K562 (cell line): ENCODE data around the gene ZC3H8. TPM values are rescaled to one million over a fixed set of nuclear protein-coding genes. Genes with fewer than 3 reads are reported as not detected.

Source experiments
- ATAC-seq: fragments of 200-7000 bp; cut with Tn5 transposase; 3 replicates; pipeline ENCODE4 v1.9.1; 2020; ENCODE audit warnings: moderate library complexity
- BruUV-seq: library from RNA; stranded (reverse); fragments of 400-500 nt; replicated peaks from 2 replicates; lab custom pipeline; 2021; lab: Mats Ljungman, UMichigan
- CTCF ChIA-PET: fragments of 300-600 bp; formaldehyde crosslinking; extraction: SDS; loops from one replicate; lab custom pipeline; 2021; ENCODE audit warnings: low intra/inter-chr PET ratio; lab: Yijun Ruan, JAX
- POLR2A ChIA-PET: fragments of 300-600, 350-650 bp; sonication (Branson Sonifier 250); formaldehyde crosslinking; extraction: SDS; loops from one replicate; lab custom pipeline; 2021; ENCODE audit warnings: antibody characterized with exemption, inconsistent platforms; lab: Yijun Ruan, JAX
- DNase-seq, 4 experiments: peaks; one replicate each; pipeline versions ENCODE4 v3.0.0 to v3.0.0-alpha.2; 2011 to 2018; ENCODE audit warnings: low spot score in 3 of 4, mixed read lengths in 3 of 4; ENCODE audit errors: extremely low read depth in 1 of 4
- FAIRE-seq: peaks from 2 replicates; lab custom pipeline; 2011; peaks lifted over from hg19 to GRCh38; lab: Jason Lieb, UNC
- H2AFZ ChIP-seq: 2 replicates; pipeline ENCODE4 v1.6.0; 2011; ENCODE audit warnings: low read depth, low read length, control low read depth, inconsistent platforms
- H3K27ac ChIP-seq: fragments of 200-600 bp; 3 replicates; pipeline ENCODE4 v1.8.0; 2011; ENCODE audit warnings: low read depth, mild to moderate bottlenecking, control low read depth, inconsistent platforms, low read length, moderate library complexity, mixed read lengths; ENCODE audit errors: extremely low read depth
- H3K27me3 ChIP-seq, 2 experiments: fragments of 300-600 bp in 1 of 2; 2 replicates in 1 of 2; 3 replicates in 1 of 2; pipeline versions ENCODE4 v1.6.0 to v1.8.0; 2011; ENCODE audit warnings: inconsistent platforms in 2 of 2, low read length in 2 of 2, mild to moderate bottlenecking in 1 of 2, mixed read lengths in 1 of 2, moderate library complexity in 1 of 2; ENCODE audit not compliant: control insufficient read depth in 2 of 2, insufficient read depth in 2 of 2
- H3K36me3 ChIP-seq: fragments of 300-600 bp; 3 replicates; pipeline ENCODE4 v1.8.0; 2011; ENCODE audit warnings: mild to moderate bottlenecking, low read length, inconsistent platforms; ENCODE audit not compliant: control insufficient read depth, insufficient read depth
- H3K4me1 ChIP-seq, 2 experiments: fragments of 200-600 bp in 1 of 2; replicated peaks in 1 of 2; 2 replicates in 1 of 2; 3 replicates in 1 of 2; pipeline versions ENCODE4 v1.5.1 to v1.8.0; 2011; ENCODE audit warnings: inconsistent platforms in 2 of 2, low read length in 2 of 2, mild to moderate bottlenecking in 1 of 2, mixed read lengths in 1 of 2, moderate library complexity in 1 of 2; ENCODE audit not compliant: control insufficient read depth in 2 of 2, insufficient read depth in 2 of 2
- H3K4me2 ChIP-seq: 2 replicates; pipeline ENCODE4 v1.6.1; 2011; ENCODE audit warnings: low read length, control low read depth, inconsistent platforms, mixed read lengths; ENCODE audit not compliant: insufficient read depth
- H3K4me3 ChIP-seq: fragments of 200-600 bp; sonication (generic), shearing (Covaris generic); 2 replicates; pipeline ENCODE4 v1.5.1; 2016; ENCODE audit warnings: control low read depth, inconsistent platforms
- H3K79me2 ChIP-seq: fragments of 200-600 bp; 3 replicates; pipeline ENCODE4 v1.8.0; 2011; ENCODE audit warnings: low read length, inconsistent platforms; ENCODE audit not compliant: control insufficient read depth, insufficient read depth
- H3K9ac ChIP-seq, 2 experiments: 2 replicates each; pipeline versions ENCODE4 v1.6.0 to v1.6.1; 2011; ENCODE audit warnings: low read depth in 2 of 2, low read length in 2 of 2, control low read depth in 1 of 2, inconsistent platforms in 1 of 2, mild to moderate bottlenecking in 1 of 2, mixed read lengths in 1 of 2; ENCODE audit not compliant: insufficient read depth in 1 of 2
- H3K9me1 ChIP-seq: one replicate; pipeline ENCODE4 v1.6.0; 2011; ENCODE audit warnings: inconsistent platforms, mild to moderate bottlenecking, low read length, moderate library complexity; ENCODE audit not compliant: control insufficient read depth, insufficient read depth
- H3K9me3 ChIP-seq: replicated peaks from 2 replicates; pipeline ENCODE4 v1.5.1; 2011; ENCODE audit warnings: low read depth, low read length, inconsistent platforms; ENCODE audit not compliant: control insufficient read depth, insufficient read depth
- H4K20me1 ChIP-seq: replicated peaks from 2 replicates; pipeline ENCODE4 v1.6.1; 2011; ENCODE audit warnings: low read length, inconsistent platforms, mixed read lengths; ENCODE audit not compliant: control insufficient read depth, insufficient read depth
- CC2D1A ChIP-seq: fragments of 450-650 bp; IDR thresholded peaks from 2 replicates; pipeline ENCODE4 v1.6.1; 2017; ENCODE audit warnings: mild to moderate bottlenecking
- CTCF ChIP-seq, 3 experiments: IDR thresholded peaks in 2 of 3; conservative IDR thresholded peaks in 1 of 3; 2 replicates each; pipeline ENCODE4 v1.5.1; 2011 to 2012; ENCODE audit warnings: low read length in 3 of 3, mild to moderate bottlenecking in 3 of 3, control low read depth in 2 of 3, improper control_type of control experiment in 1 of 3, inconsistent platforms in 1 of 3, low read depth in 1 of 3, mixed read lengths in 1 of 3, moderate library complexity in 1 of 3; ENCODE audit not compliant: insufficient read depth in 2 of 3
- MCM2 ChIP-seq: fragments of 450-650 bp; IDR thresholded peaks from 2 replicates; pipeline ENCODE4 v1.6.1; 2017; ENCODE audit warnings: low read depth, mild to moderate bottlenecking
- NCOA4 ChIP-seq: fragments of 450-650 bp; IDR thresholded peaks from 2 replicates; pipeline ENCODE4 v1.6.1; 2018; ENCODE audit warnings: mild to moderate bottlenecking; ENCODE audit not compliant: partially characterized antibody
- NR3C1 ChIP-seq: sonication (generic); formaldehyde crosslinking; IDR thresholded peaks from 2 replicates; pipeline ENCODE4 v1.8.1; 2022; ENCODE audit warnings: missing genetic modification reagents
- RAD21 ChIP-seq, 2 experiments: fragments of 250-450 bp in 1 of 2; fragments of 450-650 bp in 1 of 2; sonication (Bioruptor Pico) in 1 of 2; formaldehyde crosslinking in 1 of 2; IDR thresholded peaks in 1 of 2; conservative IDR thresholded peaks in 1 of 2; 2 replicates each; pipeline versions ENCODE4 v1.4.0 to v1.8.0; 2020 to 2022; ENCODE audit warnings: mild to moderate bottlenecking in 2 of 2, moderate library complexity in 1 of 2
- RBM17 ChIP-seq: fragments of 200-400 bp; formaldehyde crosslinking; IDR thresholded peaks from 2 replicates; pipeline ENCODE4 v1.6.1; 2017; ENCODE audit warnings: low read depth, mild to moderate bottlenecking, low read length, borderline replicate concordance
- REST ChIP-seq, 2 experiments: fragments of 450-650 bp; formaldehyde crosslinking in 1 of 2; IDR thresholded peaks; 2 replicates each; pipeline versions ENCODE4 v1.4.0 to v1.6.1; 2014 to 2020; ENCODE audit warnings: mild to moderate bottlenecking in 2 of 2, borderline replicate concordance in 1 of 2, low read depth in 1 of 2
- ZNF253 ChIP-seq: fragments of 250-450 bp; sonication (Bioruptor Pico); conservative IDR thresholded peaks from 2 replicates; pipeline ENCODE4 v1.6.1; 2021; ENCODE audit warnings: mild to moderate bottlenecking
- WGBS: fragments of 100-300 bp; shearing (Covaris generic); methylation state at CpG from one replicate; pipeline ENCODE4 v1.1.6; 2016; ENCODE audit warnings: low coverage, mixed read lengths; ENCODE audit not compliant: insufficient coverage; ENCODE audit errors: missing lambda C conversion rate; 5-methylcytosine and 5-hydroxymethylcytosine counted together
- in situ Hi-C: fragments of 300-500 bp; cut with MboI; formaldehyde crosslinking; loops from 4 replicates; pipeline ENCODE4 v1.15.0; 2018; ENCODE audit warnings: inconsistent platforms, mixed read lengths
- intact Hi-C: fragments of 100-400 bp; cut with micrococcal nuclease; formaldehyde crosslinking; loops from 2 replicates; pipeline ENCODE4 v1.14.2; 2022
- polyA plus RNA-seq, 8 experiments: library from polyadenylated mRNA; depleted of rRNA in 4 of 8; stranded (reverse) in 5 of 8; unstranded in 3 of 8; fragments of >200 nt; fragmentation: Nextera tagmentation in 2 of 8; fragmentation: Illumina TruSeq in 1 of 8; extraction: Ambion mirVana in 2 of 8; extraction: Trizol in 1 of 8; gene quantifications; 2 replicates each; pipeline versions ENCODE4 v1.2.1 to v1.2.3, GENCODE V29; 2011 to 2014; ENCODE audit warnings: inconsistent platforms in 1 of 8, missing spikeins in 1 of 8
- total RNA-seq, 7 experiments: library from RNA; depleted of rRNA in 6 of 7; stranded (reverse); fragments of >200 nt in 6 of 7; fragmentation: Illumina TruSeq in 2 of 7; extraction: Trizol in 2 of 7; gene quantifications; 2 replicates each; pipeline versions ENCODE4 v1.2.1 to v1.2.3, GENCODE V29; 2011 to 2021; ENCODE audit warnings: low replicate concordance in 1 of 7
- TF ChIP-seq, protein P1 (sequence below): fragments of 250-450 bp; sonication (Bioruptor Pico); IDR thresholded peaks from 2 replicates; pipeline ENCODE4 v1.5.1; 2021; ENCODE audit warnings: mild to moderate bottlenecking

ZC3H8 gene
- total and polyA plus RNA-seq, 9 of the 15 experiments (the other 6 are each of a cell fraction or from before 2014, with no cell fraction given) = 11.6 to 41.5 (median 27.5) TPM

DNA sequence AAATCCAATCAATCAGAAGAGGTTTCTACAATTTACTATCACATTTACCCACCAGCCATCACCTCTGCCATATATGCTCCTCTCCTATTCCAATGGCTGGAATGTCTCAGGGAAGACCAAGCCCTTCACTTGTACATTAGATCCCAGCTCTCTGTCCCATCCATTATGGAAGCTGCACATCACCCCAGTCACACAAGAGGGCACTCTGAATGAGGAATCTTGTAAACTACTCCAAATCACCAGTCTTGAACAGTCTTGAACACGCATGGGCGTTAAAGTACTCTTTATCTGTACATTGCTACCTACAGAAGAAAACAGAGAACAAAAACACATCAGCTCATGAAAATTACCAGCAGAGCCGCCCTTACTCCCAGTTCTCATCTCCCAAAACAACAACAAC, 38.7 kb downstream of the ZC3H8 start:
- ATAC-seq (peak; percentile 71; the same call in 1 of the 3 replicates), DNase-seq (peak in 2 of 4 experiments; percentile 20 to 23), FAIRE-seq (peak; percentile 74)
- Histone ChIP-seq H3K79me2 (no peaks in the 10 kb centered on the region), H3K9me1 (no peaks in the 10 kb centered on the region), H3K9me3 (no peaks in the 10 kb centered on the region), H2AFZ (no peak overlapping the region), H3K27ac (no peak overlapping the region), H3K4me1 (no peaks in the 10 kb centered on the region), H3K4me2 (no peak overlapping the region), H3K36me3 (peaks cover 26% of the 10 kb centered on the region; the same call in 2 of the 3 replicates), H3K27me3 (no peaks in the 10 kb centered on the region), H4K20me1 (no peaks in the 10 kb centered on the region), H3K4me3 (no peak overlapping the region), H3K9ac (no peak overlapping the region)
- intact Hi-C loops (no loop called here), in situ Hi-C loops (no loop called here)
- 91% methylated on average over 3 of the region's 3 CpGs for WGBS
- CTCF ChIA-PET = interaction anchor here (0.7 kb wide), 1 partner anchor 11 kb away, joined by 3 read pairs; no protein-coding TSS in a partner anchor
- POLR2A ChIA-PET = no interaction called here
- BruUV-seq = TSS peak; percentile 32
- TF ChIP-seq RBM17 = no peak
- peak; percentile 29; the same call in 1 of the 2 replicates for TF ChIP-seq REST (IDR thresholded peaks at IDR 0.05; ENCODE audit: borderline replicate concordance)
- TF ChIP-seq REST (CRISPR knock-in tag; IDR thresholded peaks at IDR 0.05; ENCODE audit: low read depth) = no peak
- peak in 1 of 2 experiments; percentile 62; a peak in 2 of 4 replicates for TF ChIP-seq RAD21 (CRISPR knock-in tag; conservative IDR thresholded peaks at IDR 0.05 in 1 of 2, IDR thresholded peaks at IDR 0.05 in 1 of 2)
- no peak for TF ChIP-seq CC2D1A
- TF ChIP-seq NCOA4 = no peak
- TF ChIP-seq, protein P1, sequence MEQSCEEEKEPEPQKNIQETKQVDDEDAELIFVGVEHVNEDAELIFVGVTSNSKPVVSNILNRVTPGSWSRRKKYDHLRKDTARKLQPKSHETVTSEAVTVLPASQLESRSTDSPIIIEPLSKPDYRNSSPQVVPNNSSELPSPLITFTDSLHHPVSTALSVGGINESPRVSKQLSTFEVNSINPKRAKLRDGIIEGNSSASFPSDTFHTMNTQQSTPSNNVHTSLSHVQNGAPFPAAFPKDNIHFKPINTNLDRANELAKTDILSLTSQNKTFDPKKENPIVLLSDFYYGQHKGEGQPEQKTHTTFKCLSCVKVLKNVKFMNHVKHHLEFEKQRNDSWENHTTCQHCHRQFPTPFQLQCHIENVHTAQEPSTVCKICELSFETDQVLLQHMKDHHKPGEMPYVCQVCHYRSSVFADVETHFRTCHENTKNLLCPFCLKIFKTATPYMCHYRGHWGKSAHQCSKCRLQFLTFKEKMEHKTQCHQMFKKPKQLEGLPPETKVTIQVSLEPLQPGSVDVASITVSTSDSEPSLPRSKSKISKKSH (CRISPR knock-in tag) = no peak
- no peak for TF ChIP-seq MCM2
- no peak for TF ChIP-seq NR3C1 (CRISPR knock-in tag)
- TF ChIP-seq CTCF (IDR thresholded peaks at IDR 0.05 in 2 of 3, conservative IDR thresholded peaks at IDR 0.05 in 1 of 3; ENCODE audit: insufficient read depth in 2 of 3, low read depth in 1 of 3, low read length in 3 of 3) = peak; percentile 13 to 40 (median 39); a peak in 3 of 6 replicates
- TF ChIP-seq ZNF253 (CRISPR knock-in tag) = no peak
